ENCODE data around the gene ZNF227. TPM values are rescaled to one million over a fixed set of nuclear protein-coding genes. Genes with fewer than 3 reads are reported as not detected.
"Not testable (repeated sequence)": the region's sequence is repeated elsewhere in the genome, so short reads cannot be mapped to it uniquely, and the experiment has no call there.

ZNF227 gene
- total RNA-seq, 1 donor = 24.9 TPM

DNA sequence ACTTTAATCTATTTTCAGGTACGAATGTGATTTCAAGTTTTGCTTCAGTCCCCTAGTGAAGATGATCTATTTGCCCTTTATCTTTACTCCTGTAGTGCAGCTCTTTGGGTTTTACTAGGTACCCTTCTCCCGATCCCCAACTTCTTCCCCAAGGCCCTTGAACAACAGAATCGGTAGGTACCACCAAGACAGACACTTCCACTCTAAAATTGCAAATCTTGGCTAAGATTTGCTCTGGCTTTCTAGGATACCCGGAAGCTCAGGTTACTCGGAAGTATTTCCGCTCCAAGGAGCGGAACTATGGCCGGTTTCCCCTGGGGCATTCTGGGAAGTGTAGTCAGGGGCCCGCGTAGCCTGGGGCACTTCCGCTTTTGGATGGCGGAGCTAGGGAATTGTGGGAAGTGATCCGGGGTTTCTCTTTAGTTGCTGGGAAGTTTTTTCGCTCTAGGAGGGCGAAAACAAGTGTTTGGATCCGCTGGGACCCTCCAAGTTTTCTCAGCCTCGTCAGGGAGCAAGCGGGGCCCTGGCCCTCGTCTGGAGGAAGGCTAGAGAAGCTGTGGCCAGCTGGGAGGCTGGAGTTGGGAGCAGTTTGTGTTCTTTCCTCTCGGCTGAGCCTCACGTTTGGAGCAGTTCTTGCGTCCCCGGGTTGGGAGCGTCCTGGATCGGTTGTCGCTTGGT, 5.1 kb upstream of the ZNF227 start:
- Histone ChIP-seq H3K27me3 (ENCODE audit: insufficient read depth, low read length) (peaks cover 7% of the 10 kb centered on the region), H3K4me1 (ENCODE audit: insufficient read depth, low read length) (no peaks in the 10 kb centered on the region), H3K4me3 (ENCODE audit: low read length) (peak overlapping the region; percentile 59), H3K9me3 (ENCODE audit: low read depth, low read length) (peaks cover 16% of the 10 kb centered on the region)

DNA sequence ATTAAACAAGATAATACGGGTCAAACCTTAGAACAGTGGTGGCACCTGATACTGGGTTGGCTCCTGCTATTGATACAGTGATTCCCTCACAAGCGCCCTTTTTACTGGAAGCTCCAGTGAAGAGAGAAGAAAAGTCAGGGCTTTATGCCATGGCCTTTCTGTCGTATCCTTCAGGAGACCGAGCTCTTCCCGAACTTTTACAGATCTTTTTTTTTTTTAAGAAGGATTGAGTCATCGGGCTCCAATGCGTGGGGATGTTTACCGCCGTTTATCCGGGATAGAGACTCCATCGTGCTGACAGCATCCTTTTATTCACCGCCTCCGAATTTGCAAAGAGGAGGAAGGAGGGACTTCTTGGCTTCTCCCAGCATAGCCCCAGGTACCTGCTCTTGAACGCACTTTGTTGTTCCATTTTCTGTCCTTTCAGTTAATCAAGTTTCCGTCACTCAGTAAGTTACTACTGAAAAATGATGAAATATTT, 574 bp downstream of the ZNF227 start:
- Histone ChIP-seq H3K27me3 (ENCODE audit: insufficient read depth, low read length) (no peaks in the 10 kb centered on the region), H3K4me3 (ENCODE audit: low read length) (peak overlapping the region; percentile 82), H3K9me3 (ENCODE audit: low read depth, low read length) (no peaks in the 10 kb centered on the region), H3K4me1 (ENCODE audit: insufficient read depth, low read length) (peaks cover 11% of the 10 kb centered on the region)

DNA sequence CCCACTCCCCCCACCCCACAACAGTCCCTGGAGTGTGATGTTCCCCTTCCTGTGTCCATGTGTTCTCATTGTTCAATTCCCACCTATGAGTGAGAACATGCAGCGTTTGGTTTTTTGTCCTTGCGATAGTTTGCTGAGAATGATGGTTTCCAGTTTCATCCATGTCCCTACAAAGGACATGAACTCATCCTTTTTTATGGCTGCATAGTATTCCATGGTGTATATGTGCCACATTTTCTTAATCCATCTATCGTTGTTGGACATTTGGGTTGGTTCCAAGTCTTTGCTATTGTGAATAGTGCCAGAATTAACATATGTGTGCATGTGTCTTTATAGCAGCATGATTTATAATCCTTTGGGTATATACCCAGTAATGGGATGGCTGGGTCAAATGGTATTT, 7.6 kb downstream of the ZNF227 start:
- not testable (repeated sequence) for H3K9me3 ChIP-seq (ENCODE audit: low read depth, low read length); H3K27me3 ChIP-seq (ENCODE audit: insufficient read depth, low read length); H3K4me3 ChIP-seq (ENCODE audit: low read length); H3K4me1 ChIP-seq (ENCODE audit: insufficient read depth, low read length)

DNA sequence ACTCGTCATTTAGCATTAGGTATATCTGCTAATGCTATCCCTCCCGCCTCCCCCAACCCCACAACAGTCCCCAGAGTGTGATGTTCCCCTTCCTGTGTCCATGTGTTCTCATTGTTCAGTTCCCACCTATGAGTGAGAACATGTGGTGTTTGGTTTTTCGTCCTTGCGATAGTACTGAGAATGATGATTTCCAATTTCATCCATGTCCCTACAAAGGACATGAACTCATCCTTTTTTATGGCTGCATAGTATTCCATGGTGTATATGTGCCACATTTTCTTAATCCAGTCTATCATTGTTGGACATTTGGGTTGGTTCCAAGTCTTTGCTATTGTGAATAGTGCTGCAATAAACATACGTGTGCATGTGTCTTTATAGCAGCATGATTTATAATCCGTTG, 8.4 kb downstream of the ZNF227 start:
- not testable (repeated sequence) for H3K27me3 ChIP-seq (ENCODE audit: insufficient read depth, low read length); H3K4me1 ChIP-seq (ENCODE audit: insufficient read depth, low read length); H3K9me3 ChIP-seq (ENCODE audit: low read depth, low read length); H3K4me3 ChIP-seq (ENCODE audit: low read length)

DNA sequence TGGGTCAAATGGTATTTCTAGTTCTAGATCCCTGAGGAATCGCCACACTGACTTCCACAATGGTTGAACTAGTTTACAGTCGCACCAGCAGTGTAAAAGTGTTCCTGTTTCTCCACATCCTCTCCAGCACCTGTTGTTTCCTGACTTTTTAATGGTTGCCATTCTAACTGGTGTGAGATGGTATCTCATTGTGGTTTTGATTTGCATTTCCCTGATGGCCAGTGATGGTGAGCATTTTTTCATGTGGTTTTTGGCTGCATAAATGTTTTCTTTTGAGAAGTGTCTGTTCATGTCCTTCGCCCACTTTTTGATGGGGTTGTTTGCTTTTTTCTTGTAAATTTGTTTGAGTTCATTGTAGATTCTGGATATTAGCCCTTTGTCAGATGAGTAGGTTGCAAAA, 9.0 kb downstream of the ZNF227 start:
- not testable (repeated sequence) for H3K9me3 ChIP-seq (ENCODE audit: low read depth, low read length); H3K4me3 ChIP-seq (ENCODE audit: low read length); H3K27me3 ChIP-seq (ENCODE audit: insufficient read depth, low read length); H3K4me1 ChIP-seq (ENCODE audit: insufficient read depth, low read length)

DNA sequence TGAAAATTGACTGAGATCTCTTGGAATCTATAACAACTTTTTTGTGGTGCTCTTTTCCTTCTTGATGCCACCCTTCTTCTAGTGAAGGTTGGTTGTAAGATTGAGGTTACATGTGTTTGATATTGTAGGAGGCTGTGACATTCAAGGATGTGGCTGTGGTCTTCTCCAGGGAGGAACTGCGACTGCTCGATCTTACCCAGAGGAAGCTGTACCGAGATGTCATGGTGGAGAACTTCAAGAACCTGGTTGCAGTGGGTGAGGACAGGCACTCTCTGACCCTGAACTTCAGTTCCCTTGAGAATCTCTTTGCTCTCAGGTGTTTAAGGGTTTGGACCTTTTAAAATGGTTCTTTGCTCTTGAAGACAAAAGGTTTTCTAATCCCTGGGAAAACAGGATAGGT, 16.0 kb downstream of the ZNF227 start:
- Histone ChIP-seq H3K4me1 (ENCODE audit: insufficient read depth, low read length) (no peaks in the 10 kb centered on the region), H3K9me3 (ENCODE audit: low read depth, low read length) (peaks cover 21% of the 10 kb centered on the region), H3K4me3 (ENCODE audit: low read length) (no peak overlapping the region), H3K27me3 (ENCODE audit: insufficient read depth, low read length) (no peaks in the 10 kb centered on the region)

DNA sequence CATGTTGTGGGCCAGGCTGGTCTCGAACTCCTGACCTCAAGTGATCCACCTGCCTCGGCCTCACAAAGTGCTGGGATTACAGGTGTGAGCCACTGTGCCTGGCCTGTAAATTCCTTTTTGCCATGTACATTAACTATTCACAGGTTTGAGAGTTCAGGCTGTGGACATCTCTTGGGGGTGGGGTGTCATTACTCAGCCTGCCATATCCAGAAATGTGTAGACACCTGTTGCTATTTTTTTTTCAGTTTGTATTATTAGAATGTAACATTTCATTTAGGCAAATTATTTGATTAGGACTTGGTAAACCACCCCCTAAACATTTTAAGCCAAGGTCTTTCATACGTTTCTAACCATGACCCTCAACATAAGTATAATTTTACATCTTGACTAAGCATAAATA, 20.5 kb downstream of the ZNF227 start:
- Histone ChIP-seq H3K4me3 (ENCODE audit: low read length) (no peak overlapping the region), H3K4me1 (ENCODE audit: insufficient read depth, low read length) (no peaks in the 10 kb centered on the region), H3K9me3 (ENCODE audit: low read depth, low read length) (peaks cover 58% of the 10 kb centered on the region), H3K27me3 (ENCODE audit: insufficient read depth, low read length) (no peaks in the 10 kb centered on the region)

DNA sequence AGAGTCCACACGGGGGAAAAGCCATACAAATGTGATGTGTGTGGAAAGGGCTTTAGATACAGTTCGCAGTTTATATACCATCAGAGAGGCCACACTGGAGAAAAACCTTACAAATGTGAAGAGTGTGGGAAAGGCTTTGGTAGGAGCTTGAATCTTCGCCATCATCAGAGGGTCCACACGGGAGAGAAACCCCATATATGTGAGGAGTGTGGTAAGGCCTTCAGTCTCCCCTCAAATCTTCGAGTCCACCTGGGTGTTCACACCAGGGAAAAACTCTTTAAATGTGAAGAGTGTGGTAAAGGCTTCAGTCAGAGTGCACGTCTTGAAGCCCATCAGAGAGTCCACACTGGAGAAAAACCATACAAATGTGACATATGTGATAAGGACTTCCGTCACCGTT, 24.1 kb downstream of the ZNF227 start:
- Histone ChIP-seq H3K9me3 (ENCODE audit: low read depth, low read length) (peaks cover 66% of the 10 kb centered on the region), H3K4me3 (ENCODE audit: low read length) (no peak overlapping the region), H3K4me1 (ENCODE audit: insufficient read depth, low read length) (no peaks in the 10 kb centered on the region), H3K27me3 (ENCODE audit: insufficient read depth, low read length) (no peaks in the 10 kb centered on the region)

DNA sequence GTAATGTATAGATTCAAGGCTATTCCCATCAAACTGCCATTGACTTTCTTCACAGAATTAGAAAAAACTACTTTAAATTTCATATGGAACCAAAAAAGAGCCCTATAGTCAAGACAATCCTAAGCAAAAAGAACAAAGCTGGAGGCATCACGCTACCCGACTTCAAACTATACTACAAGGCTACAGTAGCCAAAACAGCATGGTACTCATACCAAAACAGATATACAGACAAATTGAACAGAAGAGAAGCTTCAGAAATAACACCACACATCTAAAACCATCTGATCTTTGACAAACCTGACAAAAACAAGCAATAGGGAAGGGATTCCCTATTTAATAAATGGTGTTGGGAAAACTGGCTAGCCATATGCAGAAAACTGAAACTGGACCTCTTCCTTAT, 40.0 kb downstream of the ZNF227 start:
- not testable (repeated sequence) for H3K27me3 ChIP-seq (ENCODE audit: insufficient read depth, low read length); H3K4me1 ChIP-seq (ENCODE audit: insufficient read depth, low read length); H3K4me3 ChIP-seq (ENCODE audit: low read length)
- peaks cover 75% of the 10 kb centered on the region for H3K9me3 ChIP-seq (ENCODE audit: low read depth, low read length)

DNA sequence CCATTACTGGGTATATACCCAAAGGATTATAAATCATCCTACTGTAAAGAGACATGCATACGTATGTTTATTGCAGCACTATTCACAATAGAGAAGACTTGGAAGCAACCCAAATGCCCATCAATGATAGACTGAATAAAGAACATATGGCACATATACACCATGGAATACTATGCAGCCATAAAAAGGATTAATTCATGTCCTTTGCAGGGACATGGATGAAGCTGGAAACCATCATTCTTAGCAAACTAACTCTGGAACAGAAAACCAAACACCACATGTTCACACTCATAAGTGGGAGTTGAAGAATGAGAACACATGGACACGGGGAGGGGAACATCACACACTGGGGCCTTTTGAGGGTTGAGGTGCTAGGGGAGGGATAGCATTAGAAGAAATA, 41.1 kb downstream of the ZNF227 start:
- not testable (repeated sequence) for H3K27me3 ChIP-seq (ENCODE audit: insufficient read depth, low read length); H3K4me3 ChIP-seq (ENCODE audit: low read length); H3K4me1 ChIP-seq (ENCODE audit: insufficient read depth, low read length)
- H3K9me3 ChIP-seq (ENCODE audit: low read depth, low read length) = peaks cover 73% of the 10 kb centered on the region

DNA sequence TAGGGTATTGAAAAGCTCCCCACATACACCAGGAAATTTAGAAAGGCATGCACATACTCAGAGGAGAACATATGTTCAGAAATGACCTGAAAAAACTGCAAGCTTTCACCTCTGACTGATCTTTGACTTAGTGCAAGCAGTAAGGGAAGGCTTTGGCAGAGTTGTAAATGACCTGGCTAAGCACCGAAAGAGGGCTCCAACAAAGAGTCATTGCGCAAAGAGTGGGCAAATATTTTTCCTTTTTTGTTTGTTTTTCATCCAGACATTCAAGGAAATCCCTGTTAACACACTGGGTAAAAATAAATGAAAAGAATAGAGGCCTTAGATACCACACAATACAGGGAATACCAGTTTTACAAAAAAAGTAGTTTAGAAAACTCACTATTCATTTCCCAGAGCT, 42.2 kb downstream of the ZNF227 start:
- Histone ChIP-seq H3K9me3 (ENCODE audit: low read depth, low read length) (peaks cover 62% of the 10 kb centered on the region), H3K4me3 (ENCODE audit: low read length) (no peak overlapping the region), H3K27me3 (ENCODE audit: insufficient read depth, low read length) (no peaks in the 10 kb centered on the region), H3K4me1 (ENCODE audit: insufficient read depth, low read length) (peaks cover under 1% of the 10 kb centered on the region)

DNA sequence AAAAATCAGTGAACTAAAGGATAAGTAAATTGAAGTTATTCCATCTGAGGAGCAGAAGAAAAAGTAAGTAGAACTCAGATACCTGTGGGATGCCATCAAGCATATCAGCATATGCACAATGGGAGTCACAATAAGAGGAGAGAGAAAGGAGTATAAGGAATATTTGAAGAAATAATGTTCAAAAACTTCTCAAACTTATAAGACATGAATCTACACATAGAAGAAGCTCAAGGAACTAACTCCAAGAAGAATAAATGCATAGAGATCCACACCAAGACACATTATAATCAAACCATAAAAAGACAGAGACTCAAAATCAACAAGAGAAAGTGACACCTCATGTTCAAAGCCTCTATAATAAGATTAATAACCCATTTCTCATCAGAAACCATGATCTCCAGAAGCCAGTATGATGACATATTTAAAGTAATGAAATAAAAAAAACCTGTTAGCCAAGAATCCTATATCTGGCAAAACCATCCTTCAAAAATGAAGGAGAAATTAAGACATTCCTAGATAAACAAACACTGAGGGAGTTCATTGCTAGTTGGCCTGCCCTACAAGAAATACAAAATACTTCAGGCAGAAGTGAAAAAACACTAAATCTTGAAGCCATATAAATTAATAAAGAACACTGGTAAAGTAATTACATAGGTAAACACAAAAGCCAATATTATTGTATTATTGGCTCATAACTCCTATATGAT, 43.5 kb downstream of the ZNF227 start:
- Histone ChIP-seq H3K4me3 (ENCODE audit: low read length) (no peak overlapping the region), H3K4me1 (ENCODE audit: insufficient read depth, low read length) (peaks cover 5% of the 10 kb centered on the region), H3K9me3 (ENCODE audit: low read depth, low read length) (peaks cover 49% of the 10 kb centered on the region)

DNA sequence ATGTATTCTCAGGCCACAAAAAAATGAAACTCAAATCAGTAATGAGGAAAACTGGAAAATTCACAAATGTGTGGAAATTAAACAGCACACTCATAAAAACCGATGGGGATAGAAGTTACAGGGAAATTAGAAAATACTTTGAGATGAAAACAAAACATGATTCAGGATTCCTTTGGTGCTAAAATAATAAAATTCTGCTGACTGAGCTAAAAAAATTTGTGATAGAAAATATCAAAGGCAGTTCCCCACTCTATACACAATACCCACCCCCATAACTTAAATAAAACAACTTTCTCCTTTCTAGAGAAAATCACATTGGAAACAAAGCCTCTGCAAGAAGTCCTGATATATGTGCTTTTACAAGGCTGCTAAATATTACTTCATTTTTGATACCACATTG, 45.8 kb downstream of the ZNF227 start:
- H3K9me3 ChIP-seq (ENCODE audit: low read depth, low read length) = peaks cover 35% of the 10 kb centered on the region
- no peaks in the 10 kb centered on the region for H3K27me3 ChIP-seq (ENCODE audit: insufficient read depth, low read length)
- H3K4me3 ChIP-seq (ENCODE audit: low read length) = no peak overlapping the region
- peaks cover 5% of the 10 kb centered on the region for H3K4me1 ChIP-seq (ENCODE audit: insufficient read depth, low read length)

More for the DNA sequence above, 43.5 kb downstream of the ZNF227 start:
- H3K27me3 ChIP-seq (ENCODE audit: insufficient read depth, low read length) = no peaks in the 10 kb centered on the region

DNA sequence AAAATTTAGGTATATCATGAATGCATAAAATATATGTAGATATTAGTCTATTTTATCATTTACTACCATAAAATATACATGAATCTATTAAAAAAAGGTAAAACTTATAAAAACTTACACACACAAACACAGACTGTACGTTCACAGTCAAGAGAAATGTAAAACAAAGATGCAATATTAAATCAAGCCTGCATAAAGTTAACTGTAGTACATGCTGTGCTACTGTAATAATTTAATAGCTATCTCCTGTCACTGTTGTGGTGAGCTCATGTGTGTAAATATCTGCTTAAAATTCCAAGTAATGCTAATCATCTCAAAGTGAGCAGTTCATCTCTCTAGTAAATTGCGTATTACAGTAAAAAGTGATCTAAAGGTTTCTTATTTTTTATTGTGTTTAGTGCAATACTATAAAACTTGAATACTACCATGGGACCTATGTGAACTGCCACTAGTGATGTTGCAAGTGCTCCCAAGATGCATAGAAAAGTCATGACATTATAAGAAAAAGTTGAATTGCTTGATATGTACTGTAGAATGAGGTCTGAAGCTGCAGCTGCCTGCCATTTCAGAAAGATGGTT, 46.6 kb downstream of the ZNF227 start:
- no peak overlapping the region for H3K4me3 ChIP-seq (ENCODE audit: low read length)
- no peaks in the 10 kb centered on the region for H3K27me3 ChIP-seq (ENCODE audit: insufficient read depth, low read length)
- peaks cover 34% of the 10 kb centered on the region for H3K9me3 ChIP-seq (ENCODE audit: low read depth, low read length)
- peaks cover 5% of the 10 kb centered on the region for H3K4me1 ChIP-seq (ENCODE audit: insufficient read depth, low read length)

DNA sequence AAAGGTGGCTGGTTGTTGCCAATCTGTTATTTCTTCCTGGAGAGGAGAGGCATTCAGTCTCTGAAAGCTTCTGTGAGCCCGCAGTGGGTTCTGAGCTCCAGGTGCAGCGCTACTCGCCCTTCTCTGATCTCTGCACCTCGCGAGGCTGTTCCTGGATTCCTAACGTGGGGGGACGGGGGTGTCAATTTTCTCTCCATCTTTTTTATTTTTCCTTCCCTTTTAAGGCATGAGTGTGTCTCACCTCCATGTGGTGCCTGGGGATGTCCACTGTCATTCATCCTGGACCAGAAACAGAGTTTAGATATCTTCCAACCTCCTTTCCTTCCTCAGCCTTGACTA, 48.0 kb downstream of the ZNF227 start:
- peaks cover 20% of the 10 kb centered on the region for H3K9me3 ChIP-seq (ENCODE audit: low read depth, low read length)
- H3K27me3 ChIP-seq (ENCODE audit: insufficient read depth, low read length) = no peaks in the 10 kb centered on the region
- no peak overlapping the region for H3K4me3 ChIP-seq (ENCODE audit: low read length)
- H3K4me1 ChIP-seq (ENCODE audit: insufficient read depth, low read length) = peaks cover 5% of the 10 kb centered on the region

All from mononuclear cell (primary cell).